KMS-11 (cell line): ENCODE data around the gene CACNG4.
"Not testable (repeated sequence)": the region's sequence is repeated elsewhere in the genome, so short reads cannot be mapped to it uniquely, and the experiment has no call there.

ENCODE experiments used
- H2AFZ ChIP-seq: fragments of 200-600 bp; sonication (generic); 2 replicates; pipeline ENCODE4 v1.6.1; 2016; ENCODE audit warnings: antibody characterized with exemption, mixed run types, low read depth
- H3K27ac ChIP-seq: fragments of 200-600 bp; sonication (generic); 2 replicates; pipeline ENCODE4 v1.6.1; 2016; ENCODE audit warnings: mild to moderate bottlenecking, mixed run types
- H3K27me3 ChIP-seq: fragments of 200-600 bp; sonication (generic); 2 replicates; pipeline ENCODE4 v1.6.1; 2017; ENCODE audit warnings: mild to moderate bottlenecking, low read depth, mixed run types, moderate library complexity; ENCODE audit not compliant: insufficient read depth
- H3K36me3 ChIP-seq: fragments of 200-600 bp; sonication (generic); 2 replicates; pipeline ENCODE4 v1.6.1; 2017; ENCODE audit warnings: mild to moderate bottlenecking, mixed run types; ENCODE audit not compliant: insufficient read depth
- H3K4me1 ChIP-seq: fragments of 200-600 bp; sonication (generic); 2 replicates; pipeline ENCODE4 v1.6.1; 2016; ENCODE audit warnings: mild to moderate bottlenecking, low read depth, mixed run types; ENCODE audit not compliant: poor library complexity, severe bottlenecking
- H3K4me2 ChIP-seq: fragments of 200-600 bp; sonication (generic); 2 replicates; pipeline ENCODE4 v1.7.0; 2016; ENCODE audit warnings: mild to moderate bottlenecking, mixed run types
- H3K4me3 ChIP-seq: fragments of 200-600 bp; sonication (generic); IDR thresholded peaks from 2 replicates; pipeline ENCODE4 v1.6.1; 2017; ENCODE audit warnings: low read depth, low read length, mixed read lengths; ENCODE audit not compliant: insufficient read depth
- H3K79me2 ChIP-seq: fragments of 200-600 bp; sonication (generic); 2 replicates; pipeline ENCODE4 v1.6.1; 2016; ENCODE audit warnings: low read depth, mixed run types; ENCODE audit not compliant: insufficient read depth
- H3K9ac ChIP-seq: fragments of 200-600 bp; sonication (generic); 2 replicates; pipeline ENCODE4 v1.6.1; 2016; ENCODE audit warnings: mild to moderate bottlenecking, mixed run types
- H4K20me1 ChIP-seq: fragments of 200-600 bp; sonication (generic); 2 replicates; pipeline ENCODE4 v1.6.1; 2016; ENCODE audit warnings: mild to moderate bottlenecking, mixed run types; ENCODE audit not compliant: insufficient read depth
- CTCF ChIP-seq: fragments of 200-600 bp; sonication (generic); conservative IDR thresholded peaks from 2 replicates; pipeline ENCODE4 v1.6.1; 2017; ENCODE audit warnings: low read depth, mild to moderate bottlenecking, antibody characterized with exemption, low read length, moderate library complexity, mixed read lengths

The CACNG4 gene

GRCh38 chr17:67040652-67041051 lies 76.1 kb downstream of the CACNG4 start:
- Histone ChIP-seq H3K27me3 (no peaks in the 10 kb centered on the region), H3K4me3 (no peak overlapping the region), H3K9ac (no peak overlapping the region), H3K4me2 (no peak overlapping the region), H2AFZ (no peak overlapping the region), H4K20me1 (no peaks in the 10 kb centered on the region), H3K79me2 (no peaks in the 10 kb centered on the region), H3K27ac (no peak overlapping the region), H3K4me1 (no peaks in the 10 kb centered on the region), H3K36me3 (no peaks in the 10 kb centered on the region)
- no peak for TF ChIP-seq CTCF

- not testable (repeated sequence) for H3K4me1 ChIP-seq, H2AFZ ChIP-seq, H3K9ac ChIP-seq, H3K27me3 ChIP-seq, H3K79me2 ChIP-seq, H3K27ac ChIP-seq, H4K20me1 ChIP-seq, H3K36me3 ChIP-seq, H3K4me2 ChIP-seq, H3K4me3 ChIP-seq
These were observed 76.6 kb downstream of the CACNG4 start for GRCh38 chr17:67041119-67041518.

GRCh38 chr17:67041531-67041930 lies 77.0 kb downstream of the CACNG4 start:
- H3K27ac ChIP-seq: no peak overlapping the region
- no peak overlapping the region for H2AFZ ChIP-seq
- no peaks in the 10 kb centered on the region for H3K36me3 ChIP-seq
- H3K4me2 ChIP-seq: no peak overlapping the region
- H3K79me2 ChIP-seq: no peaks in the 10 kb centered on the region
- no peak for TF ChIP-seq CTCF
- no peak overlapping the region for H3K4me3 ChIP-seq
- H3K27me3 ChIP-seq: no peaks in the 10 kb centered on the region
- H3K9ac ChIP-seq: no peak overlapping the region
- H4K20me1 ChIP-seq: no peaks in the 10 kb centered on the region
- no peaks in the 10 kb centered on the region for H3K4me1 ChIP-seq

- no peak overlapping the region for H3K4me2 ChIP-seq
- H4K20me1 ChIP-seq: no peaks in the 10 kb centered on the region
- H3K4me1 ChIP-seq: no peaks in the 10 kb centered on the region
- H3K27ac ChIP-seq: no peak overlapping the region
- TF ChIP-seq CTCF: no peak
- no peaks in the 10 kb centered on the region for H3K79me2 ChIP-seq
- H3K36me3 ChIP-seq: no peaks in the 10 kb centered on the region
- no peak overlapping the region for H2AFZ ChIP-seq
- no peak overlapping the region for H3K9ac ChIP-seq
- no peak overlapping the region for H3K4me3 ChIP-seq
- no peaks in the 10 kb centered on the region for H3K27me3 ChIP-seq
These were observed 77.7 kb downstream of the CACNG4 start for GRCh38 chr17:67041941-67042899.

- no peaks in the 10 kb centered on the region for H3K4me1 ChIP-seq
- H3K27me3 ChIP-seq: no peaks in the 10 kb centered on the region
- H4K20me1 ChIP-seq: no peaks in the 10 kb centered on the region
- no peak overlapping the region for H2AFZ ChIP-seq
- no peak overlapping the region for H3K27ac ChIP-seq
- H3K4me3 ChIP-seq: no peak overlapping the region
- H3K36me3 ChIP-seq: no peaks in the 10 kb centered on the region
- no peak overlapping the region for H3K4me2 ChIP-seq
- no peak for TF ChIP-seq CTCF
- H3K9ac ChIP-seq: no peak overlapping the region
- no peaks in the 10 kb centered on the region for H3K79me2 ChIP-seq
These were observed 78.8 kb downstream of the CACNG4 start for GRCh38 chr17:67043283-67043682.
